ENCODE results near the gene P3H4.

DNA sequence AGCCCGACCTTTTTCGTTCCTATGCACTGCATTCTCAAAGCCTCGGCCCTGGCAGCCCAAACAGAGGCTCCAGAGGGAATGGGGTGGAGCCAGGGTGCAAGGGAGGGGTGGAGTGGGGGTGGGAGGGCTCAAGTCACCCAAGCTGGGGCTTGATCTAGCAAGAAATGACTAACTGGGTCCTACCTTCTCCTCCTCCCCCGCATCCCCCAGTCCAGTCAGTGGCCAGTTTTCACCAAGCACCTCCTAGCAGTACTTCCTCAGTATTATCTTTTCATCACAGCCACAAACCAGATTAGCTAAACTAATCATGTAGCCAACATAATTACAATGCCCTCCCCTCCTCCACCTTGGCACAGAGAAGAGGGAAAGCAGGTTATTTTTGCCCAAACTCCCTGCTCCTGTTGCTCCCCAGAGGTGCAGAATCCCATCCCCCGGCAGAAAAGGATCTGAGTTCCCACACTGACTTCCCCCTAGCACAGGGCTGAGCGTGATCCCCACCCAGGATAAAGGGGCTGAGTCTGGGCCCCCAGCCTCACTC lies 27.5 kb downstream of the P3H4 start:
- TF ChIP-seq, protein P1, sequence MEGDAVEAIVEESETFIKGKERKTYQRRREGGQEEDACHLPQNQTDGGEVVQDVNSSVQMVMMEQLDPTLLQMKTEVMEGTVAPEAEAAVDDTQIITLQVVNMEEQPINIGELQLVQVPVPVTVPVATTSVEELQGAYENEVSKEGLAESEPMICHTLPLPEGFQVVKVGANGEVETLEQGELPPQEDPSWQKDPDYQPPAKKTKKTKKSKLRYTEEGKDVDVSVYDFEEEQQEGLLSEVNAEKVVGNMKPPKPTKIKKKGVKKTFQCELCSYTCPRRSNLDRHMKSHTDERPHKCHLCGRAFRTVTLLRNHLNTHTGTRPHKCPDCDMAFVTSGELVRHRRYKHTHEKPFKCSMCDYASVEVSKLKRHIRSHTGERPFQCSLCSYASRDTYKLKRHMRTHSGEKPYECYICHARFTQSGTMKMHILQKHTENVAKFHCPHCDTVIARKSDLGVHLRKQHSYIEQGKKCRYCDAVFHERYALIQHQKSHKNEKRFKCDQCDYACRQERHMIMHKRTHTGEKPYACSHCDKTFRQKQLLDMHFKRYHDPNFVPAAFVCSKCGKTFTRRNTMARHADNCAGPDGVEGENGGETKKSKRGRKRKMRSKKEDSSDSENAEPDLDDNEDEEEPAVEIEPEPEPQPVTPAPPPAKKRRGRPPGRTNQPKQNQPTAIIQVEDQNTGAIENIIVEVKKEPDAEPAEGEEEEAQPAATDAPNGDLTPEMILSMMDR (IDR thresholded peaks at IDR 0.05), result no peak
- no peak for TF ChIP-seq ZFX (IDR thresholded peaks at IDR 0.05; ENCODE audit: borderline replicate concordance)
